ENCODE results near the gene RPP21.

Gene RPP21

GRCh38 chr6:30380464-30380863 is 35.5 kb downstream of the RPP21 start:
- no peaks in the 10 kb centered on the region for H3K4me1 ChIP-seq (ENCODE audit: insufficient read depth, low read length, severe bottlenecking)

GRCh38 chr6:30386166-30386565 is 41.2 kb downstream of the RPP21 start:
- 0 out of 2 replicates have a peak, but pooled peaks cover 4% of the 10 kb centered on the region for H3K27me3 ChIP-seq (ENCODE audit: insufficient read depth, low read length)
- no peak overlapping the region for H3K4me3 ChIP-seq (ENCODE audit: low read depth, low read length, poor library complexity, severe bottlenecking)
- H2AFZ ChIP-seq (ENCODE audit: low read length): no peak overlapping the region
- H3K27ac ChIP-seq (ENCODE audit: low read depth, low read length, poor library complexity, severe bottlenecking): no peak overlapping the region
- H3K79me2 ChIP-seq (ENCODE audit: insufficient read depth, low read length): no peaks in the 10 kb centered on the region
- H3K9me2 ChIP-seq (ENCODE audit: low read depth, low read length): no peaks in the 10 kb centered on the region
- no peaks in the 10 kb centered on the region for H3K36me3 ChIP-seq (ENCODE audit: insufficient read depth, low read length)
- H3K9ac ChIP-seq (ENCODE audit: low read length): no peak overlapping the region
- no peaks in the 10 kb centered on the region for H3K9me3 ChIP-seq (ENCODE audit: low read length)
- no peak overlapping the region for H3K4me2 ChIP-seq (ENCODE audit: low read length)
- H4K20me1 ChIP-seq (ENCODE audit: insufficient read depth, low read length): no peaks in the 10 kb centered on the region
- no peaks in the 10 kb centered on the region for H3K4me1 ChIP-seq (ENCODE audit: insufficient read depth, low read length, severe bottlenecking)
- H3F3A ChIP-seq (ENCODE audit: insufficient read depth, low read length): no peaks in the 10 kb centered on the region
- TF ChIP-seq CTCF (IDR thresholded peaks at IDR 0.05; ENCODE audit: low read length): no peak
- no peak for TF ChIP-seq EZH2 (IDR thresholded peaks at IDR 0.05; ENCODE audit: borderline replicate concordance, low read length)

More at GRCh38 chr6:30380464-30380863, 35.5 kb downstream of the RPP21 start:
- Histone ChIP-seq H3F3A (ENCODE audit: insufficient read depth, low read length) (no peaks in the 10 kb centered on the region), H4K20me1 (ENCODE audit: insufficient read depth, low read length) (no peaks in the 10 kb centered on the region), H3K4me2 (ENCODE audit: low read length) (no peak overlapping the region), H3K27ac (ENCODE audit: low read depth, low read length, poor library complexity, severe bottlenecking) (no peak overlapping the region), H3K9me3 (ENCODE audit: low read length) (no peaks in the 10 kb centered on the region), H3K36me3 (ENCODE audit: insufficient read depth, low read length) (no peaks in the 10 kb centered on the region), H2AFZ (ENCODE audit: low read length) (no peak overlapping the region), H3K9me2 (ENCODE audit: low read depth, low read length) (no peaks in the 10 kb centered on the region), H3K9ac (ENCODE audit: low read length) (no peak overlapping the region), H3K4me3 (ENCODE audit: low read depth, low read length, poor library complexity, severe bottlenecking) (no peak overlapping the region), H3K79me2 (ENCODE audit: insufficient read depth, low read length) (no peaks in the 10 kb centered on the region), H3K27me3 (ENCODE audit: insufficient read depth, low read length) (no peaks in the 10 kb centered on the region)
- TF ChIP-seq EZH2 (IDR thresholded peaks at IDR 0.05; ENCODE audit: borderline replicate concordance, low read length): no peak
- no peak for TF ChIP-seq CTCF (IDR thresholded peaks at IDR 0.05; ENCODE audit: low read length)

- H2AFZ ChIP-seq (ENCODE audit: low read length): no peak overlapping the region
- no peaks in the 10 kb centered on the region for H4K20me1 ChIP-seq (ENCODE audit: insufficient read depth, low read length)
- no peaks in the 10 kb centered on the region for H3K4me1 ChIP-seq (ENCODE audit: insufficient read depth, low read length, severe bottlenecking)
- no peaks in the 10 kb centered on the region for H3K9me2 ChIP-seq (ENCODE audit: low read depth, low read length)
- no peak overlapping the region for H3K27ac ChIP-seq (ENCODE audit: low read depth, low read length, poor library complexity, severe bottlenecking)
- TF ChIP-seq EZH2 (IDR thresholded peaks at IDR 0.05; ENCODE audit: borderline replicate concordance, low read length) (no peak), CTCF (IDR thresholded peaks at IDR 0.05; ENCODE audit: low read length) (no peak)
- no peaks in the 10 kb centered on the region for H3F3A ChIP-seq (ENCODE audit: insufficient read depth, low read length)
- H3K9ac ChIP-seq (ENCODE audit: low read length): no peak overlapping the region
- no peaks in the 10 kb centered on the region for H3K36me3 ChIP-seq (ENCODE audit: insufficient read depth, low read length)
- no peaks in the 10 kb centered on the region for H3K79me2 ChIP-seq (ENCODE audit: insufficient read depth, low read length)
- H3K4me2 ChIP-seq (ENCODE audit: low read length): no peak overlapping the region
- H3K9me3 ChIP-seq (ENCODE audit: low read length): no peaks in the 10 kb centered on the region
- no peak overlapping the region for H3K4me3 ChIP-seq (ENCODE audit: low read depth, low read length, poor library complexity, severe bottlenecking)
- 0 out of 2 replicates have a peak, but pooled peaks cover 5% of the 10 kb centered on the region for H3K27me3 ChIP-seq (ENCODE audit: insufficient read depth, low read length)
Observed at GRCh38 chr6:30391240-30391639, 46.3 kb downstream of the RPP21 start.
